C1 segment of cervical spinal cord (tissue), 14 donors: ENCODE data around the gene PLXNA4.

ENCODE experiments used
- DNase-seq, 14 donors: peaks; one replicate each; lab custom pipeline; 2025; lab: John Stamatoyannopoulos, UW

PLXNA4 gene

GRCh38 chr7:132272763-132273371, 303.4 kb downstream of the PLXNA4 start:
- DNase-seq: no peak

GRCh38 chr7:132270517-132270916, 305.8 kb downstream of the PLXNA4 start:
- no peak for DNase-seq

- no peak for DNase-seq
Measured at GRCh38 chr7:132269718-132270117, 306.6 kb downstream of the PLXNA4 start.

GRCh38 chr7:132263151-132263550, 313.1 kb downstream of the PLXNA4 start:
- no peak for DNase-seq

GRCh38 chr7:132262160-132262470, 314.2 kb downstream of the PLXNA4 start:
- DNase-seq: no peak

GRCh38 chr7:132261327-132262159, 314.7 kb downstream of the PLXNA4 start:
- no peak for DNase-seq

- DNase-seq: no peak
Measured at GRCh38 chr7:132258231-132258630, 318.0 kb downstream of the PLXNA4 start.

GRCh38 chr7:132257253-132257652, 319.0 kb downstream of the PLXNA4 start:
- DNase-seq: no peak

GRCh38 chr7:132256721-132257212, 319.5 kb downstream of the PLXNA4 start:
- DNase-seq: no peak

- peak in 1 of 14 donors; percentile 18 for DNase-seq
Measured at GRCh38 chr7:132255898-132256297, 320.4 kb downstream of the PLXNA4 start.

- DNase-seq: no peak
Measured at GRCh38 chr7:132255115-132255797, 321.0 kb downstream of the PLXNA4 start.

GRCh38 chr7:132254455-132254854, 321.8 kb downstream of the PLXNA4 start:
- no peak for DNase-seq

- DNase-seq: no peak
Measured at GRCh38 chr7:132252793-132253100, 323.5 kb downstream of the PLXNA4 start.

- DNase-seq: peak; percentile 8 to 93 (median 82)
Measured at GRCh38 chr7:132251327-132251659, 325.0 kb downstream of the PLXNA4 start.

GRCh38 chr7:132250480-132251326, 325.6 kb downstream of the PLXNA4 start:
- peak in 3 of 14 donors; percentile 17 to 26 (median 24) for DNase-seq

- DNase-seq: peak in 2 of 14 donors; percentile 19 to 40
Measured at GRCh38 chr7:132249256-132249971, 326.9 kb downstream of the PLXNA4 start.

GRCh38 chr7:132248841-132249240, 327.4 kb downstream of the PLXNA4 start:
- no peak for DNase-seq

GRCh38 chr7:132247995-132248618, 328.2 kb downstream of the PLXNA4 start:
- peak in 5 of 14 donors; percentile 7 to 33 (median 19) for DNase-seq

GRCh38 chr7:132246591-132246990, 329.7 kb downstream of the PLXNA4 start:
- no peak for DNase-seq

- DNase-seq: no peak
Measured at GRCh38 chr7:132245539-132245938, 330.7 kb downstream of the PLXNA4 start.
